GM12872 (cell line): ENCODE data around the gene HOXD1.

ENCODE experiments used
- TF ChIP-seq, protein P1 (sequence below): IDR thresholded peaks from 3 replicates; pipeline ENCODE4 v1.5.1; 2011; ENCODE audit warnings: low read depth, mild to moderate bottlenecking, low read length, moderate library complexity; ENCODE audit not compliant: insufficient read depth

The HOXD1 gene

DNA sequence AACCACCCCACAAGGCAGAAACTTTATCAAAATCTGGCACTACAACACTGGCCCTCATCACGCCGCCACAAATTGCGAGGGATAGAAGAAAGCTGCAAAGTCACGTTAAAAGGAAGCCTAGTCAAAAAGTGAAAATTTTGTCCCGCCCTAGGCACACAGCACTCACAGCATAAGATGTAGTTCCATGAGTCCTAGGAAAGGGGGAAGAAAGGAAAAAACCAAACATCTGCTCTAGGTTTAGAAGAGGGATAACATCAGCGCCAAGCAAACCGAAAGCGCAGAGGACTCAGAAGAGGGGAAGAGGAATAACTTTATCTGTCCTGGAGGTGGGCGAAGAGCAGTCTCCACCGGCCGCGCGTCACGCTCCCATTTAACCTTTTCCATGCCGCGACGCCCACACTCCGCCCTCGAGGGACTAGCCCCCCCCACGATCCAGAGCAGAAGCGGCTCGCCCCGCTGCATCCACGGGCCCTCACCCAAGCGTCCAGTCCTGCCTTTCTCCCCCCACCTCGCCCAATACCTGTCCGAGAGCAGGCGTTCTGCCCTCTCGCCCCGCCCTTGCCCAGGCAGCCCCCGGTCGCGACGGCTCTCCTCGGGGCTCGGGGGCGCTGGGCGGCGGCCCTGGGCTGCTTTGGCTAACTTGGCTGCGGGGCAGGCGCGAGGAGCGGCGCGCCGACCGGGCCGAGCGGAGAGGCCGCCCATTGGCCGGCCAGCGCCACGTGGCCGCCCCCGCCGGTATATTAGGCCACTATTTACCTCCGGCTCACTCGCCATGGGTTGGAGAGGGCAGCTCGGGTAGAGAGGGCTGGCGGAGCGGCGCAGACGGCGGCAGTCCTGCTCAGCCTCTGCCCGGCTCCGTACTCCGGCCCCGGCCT is at the start of gene HOXD1:
Gene HOXD1 (plus strand): TSS at position 770 of the 875 bp plus-strand sequence. CDS start 134 bp downstream, outside the sequence.
- TF ChIP-seq, protein P1, sequence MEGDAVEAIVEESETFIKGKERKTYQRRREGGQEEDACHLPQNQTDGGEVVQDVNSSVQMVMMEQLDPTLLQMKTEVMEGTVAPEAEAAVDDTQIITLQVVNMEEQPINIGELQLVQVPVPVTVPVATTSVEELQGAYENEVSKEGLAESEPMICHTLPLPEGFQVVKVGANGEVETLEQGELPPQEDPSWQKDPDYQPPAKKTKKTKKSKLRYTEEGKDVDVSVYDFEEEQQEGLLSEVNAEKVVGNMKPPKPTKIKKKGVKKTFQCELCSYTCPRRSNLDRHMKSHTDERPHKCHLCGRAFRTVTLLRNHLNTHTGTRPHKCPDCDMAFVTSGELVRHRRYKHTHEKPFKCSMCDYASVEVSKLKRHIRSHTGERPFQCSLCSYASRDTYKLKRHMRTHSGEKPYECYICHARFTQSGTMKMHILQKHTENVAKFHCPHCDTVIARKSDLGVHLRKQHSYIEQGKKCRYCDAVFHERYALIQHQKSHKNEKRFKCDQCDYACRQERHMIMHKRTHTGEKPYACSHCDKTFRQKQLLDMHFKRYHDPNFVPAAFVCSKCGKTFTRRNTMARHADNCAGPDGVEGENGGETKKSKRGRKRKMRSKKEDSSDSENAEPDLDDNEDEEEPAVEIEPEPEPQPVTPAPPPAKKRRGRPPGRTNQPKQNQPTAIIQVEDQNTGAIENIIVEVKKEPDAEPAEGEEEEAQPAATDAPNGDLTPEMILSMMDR: no peak

DNA sequence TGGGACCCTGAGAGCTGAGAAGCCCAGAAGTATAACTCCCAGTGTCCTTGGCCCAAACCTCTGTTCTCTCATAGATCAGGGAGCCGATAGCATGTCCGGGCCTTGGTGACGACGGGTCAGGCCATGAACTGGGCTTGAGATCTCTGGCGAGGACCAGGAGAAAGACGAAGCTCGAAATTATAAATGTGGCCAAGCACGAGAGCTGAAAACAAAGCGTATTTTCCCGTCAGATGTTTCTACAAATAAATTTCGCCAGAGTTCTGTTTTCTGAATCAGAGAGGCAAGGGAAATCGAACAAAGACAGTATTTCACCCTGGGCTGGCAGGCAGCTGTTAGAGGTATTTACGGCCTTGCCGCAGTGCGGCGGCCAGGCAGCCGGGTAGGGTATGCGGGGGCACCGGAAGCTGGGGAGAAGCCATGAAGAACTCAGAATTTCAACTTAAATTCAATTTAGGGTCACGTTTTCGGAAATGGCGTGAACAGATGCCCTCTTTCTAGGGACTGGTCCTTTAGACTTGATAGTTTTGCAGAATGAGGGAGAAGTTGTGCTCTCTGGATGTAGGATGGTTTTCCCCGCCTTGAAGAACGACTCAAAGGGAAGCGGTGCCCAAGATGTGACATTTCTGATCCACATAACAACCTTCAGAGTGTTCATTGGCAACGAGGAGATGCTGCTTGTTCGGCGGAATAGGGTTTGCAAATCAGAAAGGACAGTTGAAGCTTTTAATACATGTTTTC is 49.4 kb upstream of the HOXD1 start:
- TF ChIP-seq, protein P1: no peak

DNA sequence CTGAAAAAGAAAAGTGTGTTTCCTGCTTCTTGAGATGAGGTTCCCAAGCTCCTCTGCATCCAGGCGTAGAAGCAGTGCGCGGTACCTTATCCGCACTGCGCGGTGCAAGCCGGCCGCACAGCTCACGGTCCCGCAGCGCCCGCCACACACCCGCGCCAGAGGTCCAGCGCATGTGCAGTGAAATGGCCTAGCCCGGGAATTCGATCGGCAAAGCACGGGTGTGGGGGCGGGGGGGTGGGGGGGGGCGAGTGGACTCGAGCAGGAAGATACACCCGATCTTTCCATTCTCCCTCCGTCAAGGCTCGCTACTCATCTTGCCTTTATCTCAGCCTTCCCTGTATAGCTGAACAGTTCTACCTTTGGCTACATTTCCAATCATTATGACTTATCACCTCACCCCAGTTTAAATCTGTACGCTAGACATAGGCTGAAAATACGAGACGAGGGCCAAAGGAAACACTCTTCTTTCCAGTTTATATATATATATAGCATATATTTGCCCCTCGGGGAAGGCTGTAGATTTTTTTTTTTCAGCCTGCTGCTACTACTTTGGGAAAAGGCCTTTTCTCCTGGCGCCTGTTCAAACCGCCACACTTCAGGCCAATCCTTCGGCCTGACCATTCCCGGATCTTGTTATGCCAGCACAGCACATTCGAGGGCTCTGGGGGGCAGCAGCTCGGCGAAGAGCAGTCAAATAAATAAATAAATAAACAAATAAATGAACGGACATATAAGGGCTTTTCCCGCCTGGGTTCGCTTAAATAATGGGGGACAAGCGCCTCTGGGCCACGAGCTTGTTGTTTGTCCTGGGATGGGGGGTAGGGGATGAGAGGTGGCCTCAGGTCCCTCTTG is 48.6 kb upstream of the HOXD1 start:
- TF ChIP-seq, protein P1: no peak

DNA sequence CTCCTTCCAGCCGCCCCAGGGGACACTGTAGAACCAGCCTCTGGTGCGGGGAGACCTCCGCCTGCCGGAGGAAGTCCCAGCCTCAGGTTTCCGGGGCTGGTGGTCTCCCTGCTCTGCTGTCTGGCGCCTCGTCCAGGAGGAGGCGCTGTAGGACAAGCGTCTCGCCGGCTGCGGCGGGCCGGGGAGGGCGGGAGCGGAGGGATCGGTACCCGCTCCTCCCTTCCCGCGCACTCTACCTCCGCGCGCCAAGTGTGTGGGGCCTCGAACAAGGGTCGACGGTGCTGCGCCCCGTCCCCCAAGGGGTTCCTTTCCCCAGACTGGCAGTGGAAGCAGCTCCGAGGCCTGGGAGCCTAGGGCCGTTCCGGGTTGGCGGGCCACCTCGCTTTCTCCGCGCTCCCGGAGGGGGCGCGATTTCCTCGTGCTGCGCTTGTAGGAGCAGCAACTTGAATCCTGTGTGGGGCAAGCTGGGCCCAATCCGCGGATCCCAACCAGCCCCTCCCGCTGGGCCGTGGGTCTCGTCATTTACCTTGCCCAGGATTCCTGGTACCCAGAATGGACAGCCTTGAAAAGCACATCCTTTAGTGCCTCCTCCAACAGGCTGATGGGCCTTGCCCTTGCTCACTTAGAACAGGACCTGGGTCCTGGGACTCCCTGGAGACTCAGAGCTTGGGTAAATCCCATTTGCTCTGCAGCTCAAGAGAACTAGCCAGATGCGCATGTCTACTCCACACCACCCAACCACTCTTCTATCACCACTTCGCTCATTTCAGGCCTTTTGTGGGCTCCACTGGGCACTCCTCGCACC is 47.8 kb upstream of the HOXD1 start:
- TF ChIP-seq, protein P1: peak; percentile 87

DNA sequence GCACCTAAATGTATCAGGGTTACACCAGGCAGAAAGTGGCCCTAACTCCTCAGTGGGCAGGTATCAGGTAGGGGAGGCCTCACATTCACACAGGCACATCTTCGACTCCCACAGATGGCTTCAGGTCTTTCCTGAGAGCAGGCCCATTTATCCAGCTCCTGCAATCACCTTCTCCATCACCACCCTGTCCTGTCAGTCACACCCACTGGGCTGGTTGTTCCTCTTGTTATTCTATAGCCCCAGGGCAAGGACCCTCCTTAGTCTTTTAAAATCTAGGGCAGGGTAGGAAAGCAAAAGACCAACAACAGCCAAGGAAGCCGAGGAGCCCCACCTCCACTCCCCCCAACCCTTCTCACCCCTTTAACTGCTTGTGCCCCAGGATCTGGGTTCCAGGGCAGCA is 46.2 kb upstream of the HOXD1 start:
- TF ChIP-seq, protein P1: no peak

DNA sequence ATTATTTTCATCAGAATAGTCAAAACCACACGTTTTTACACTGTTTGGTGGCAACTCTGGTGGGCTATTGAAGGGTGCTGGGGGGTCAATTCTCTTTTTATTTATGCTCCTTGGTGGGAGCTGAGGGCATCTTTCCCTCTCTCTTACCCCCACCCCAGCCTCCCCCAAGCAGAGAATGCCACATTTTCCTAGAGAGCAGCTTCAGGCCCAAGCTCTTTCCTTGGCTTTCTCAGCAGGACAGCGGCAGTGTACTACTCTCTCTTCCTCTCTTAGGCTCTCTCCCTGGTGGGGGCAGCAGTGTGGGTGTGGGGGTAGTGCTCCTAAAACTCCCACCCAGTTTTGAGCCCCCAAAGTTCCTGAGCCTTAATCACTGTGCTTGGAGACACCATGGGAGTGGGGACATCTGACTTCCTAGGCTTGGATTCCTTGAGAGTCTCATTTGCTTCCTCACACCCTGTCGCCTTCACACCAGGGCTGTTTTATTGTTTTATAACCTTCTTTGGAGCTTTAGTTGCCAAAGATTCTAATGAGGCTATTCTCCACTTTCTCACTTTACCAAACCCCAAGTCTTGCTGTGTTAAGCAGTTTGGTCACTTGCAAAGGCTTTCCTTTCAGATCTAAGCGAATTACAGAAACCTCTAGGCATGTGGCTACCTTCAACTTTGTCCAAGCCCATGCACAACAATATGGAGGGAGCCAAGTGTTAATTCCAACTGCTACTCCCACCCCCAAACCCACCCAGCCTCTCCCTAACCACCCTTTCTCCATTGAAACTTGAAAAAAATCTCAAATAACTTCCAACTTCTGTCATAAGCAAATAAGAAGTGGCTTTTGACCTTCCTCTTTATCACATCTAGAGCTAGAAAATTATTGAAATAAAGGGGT is 43.1 kb upstream of the HOXD1 start:
- TF ChIP-seq, protein P1: no peak
